ENCODE results near the gene APLP2. TPM values are rescaled to one million over a fixed set of nuclear protein-coding genes. Genes with fewer than 3 reads are reported as not detected.

The APLP2 gene
- total and polyA plus RNA-seq, 4 donors, result 190 to 337 (median 233) TPM

DNA sequence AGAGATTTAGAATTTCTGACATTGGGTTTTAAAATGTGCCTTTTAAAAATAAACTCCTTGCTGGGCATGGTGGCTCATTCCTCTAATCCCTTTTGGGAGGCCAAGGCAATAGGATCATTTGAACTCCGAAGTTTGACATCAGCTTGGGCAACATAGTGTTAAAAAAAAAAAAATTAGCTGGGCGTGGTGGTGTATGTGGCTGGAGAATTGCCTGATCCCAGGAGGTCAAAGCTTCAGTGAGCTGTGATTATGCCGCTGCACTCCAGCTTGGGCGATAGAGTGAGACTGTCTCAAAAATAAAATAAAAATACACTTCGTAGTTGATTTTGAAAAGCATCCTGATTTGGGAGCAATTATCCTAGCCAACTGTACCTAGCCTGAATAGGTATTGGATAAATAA, 3.4 kb upstream of the APLP2 start:
- no peaks in the 10 kb centered on the region for H3K27me3 ChIP-seq (ENCODE audit: control insufficient read depth in 4 of 4, insufficient read depth in 4 of 4, low read length in 3 of 4)
- H3K27ac ChIP-seq (ENCODE audit: low read depth in 1 of 2, low read length in 2 of 2), result no peak overlapping the region
- no peaks in the 10 kb centered on the region for H3K36me3 ChIP-seq (ENCODE audit: control insufficient read depth in 4 of 4, insufficient read depth in 3 of 4, low read depth in 1 of 4, low read length in 3 of 4)
- H3K9me3 ChIP-seq (ENCODE audit: control insufficient read depth in 4 of 4, low read length in 3 of 4), result no peaks in the 10 kb centered on the region
- WGBS, result 26% methylated on average over 5 of the region's 5 CpGs
- H3K4me3 ChIP-seq (ENCODE audit: low read depth in 1 of 3, low read length in 3 of 3), result no peak overlapping the region
- no peak overlapping the region for H3K9ac ChIP-seq (ENCODE audit: low read depth in 1 of 2, low read length in 2 of 2)
- no peak for DNase-seq (ENCODE audit: low spot score)
- peaks cover 0 to 23% (median 15%) of the 10 kb centered on the region in 4 donors for H3K4me1 ChIP-seq (ENCODE audit: control insufficient read depth in 4 of 4, insufficient read depth in 4 of 4, low read length in 3 of 4)
- TF ChIP-seq HNF4A (conservative IDR thresholded peaks at IDR 0.05), result peak; percentile 24 to 38
- peak; percentile 22 for TF ChIP-seq SP1 (IDR thresholded peaks at IDR 0.05)
- TF ChIP-seq RXRA (IDR thresholded peaks at IDR 0.05), result peak; percentile 17 to 40
- TF ChIP-seq RAD21 (IDR thresholded peaks at IDR 0.05), result peak; percentile 11 to 42
- TF ChIP-seq GABPA (IDR thresholded peaks at IDR 0.05 in 1 of 2, conservative IDR thresholded peaks at IDR 0.05 in 1 of 2), result no peak

DNA sequence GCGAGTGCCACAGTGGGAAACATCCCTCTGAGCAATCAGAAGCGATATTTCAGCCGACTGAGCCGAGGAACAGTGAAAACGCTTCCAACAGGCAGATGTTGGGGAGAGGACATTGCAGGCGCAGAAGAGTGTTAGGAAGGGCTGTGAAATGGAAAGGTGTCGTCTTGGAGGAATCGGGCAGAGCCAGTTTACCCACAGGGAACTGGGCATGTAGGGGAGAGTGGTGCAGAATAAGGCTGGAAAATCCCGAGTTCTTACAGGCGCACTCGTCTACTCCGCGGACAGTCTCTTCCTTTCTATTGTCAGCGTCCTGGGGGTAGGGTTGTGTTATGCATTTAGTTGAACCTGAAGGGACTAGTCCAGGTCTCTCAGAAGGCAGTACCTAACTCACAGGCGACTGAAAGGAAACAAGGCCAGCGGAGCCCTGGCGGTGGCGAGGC, 1.1 kb upstream of the APLP2 start:
- 26% methylated on average over 18 of the region's 18 CpGs for WGBS
- peak overlapping the region; percentile 67 to 98 (median 72) for H3K4me3 ChIP-seq (ENCODE audit: low read depth in 1 of 3, low read length in 3 of 3)
- H3K4me1 ChIP-seq (ENCODE audit: control insufficient read depth in 4 of 4, insufficient read depth in 4 of 4, low read length in 3 of 4), result peaks cover 5 to 34% (median 20%) of the 10 kb centered on the region in 4 donors
- H3K27ac ChIP-seq (ENCODE audit: low read depth in 1 of 2, low read length in 2 of 2), result peak overlapping the region; percentile 87 to 96
- H3K9me3 ChIP-seq (ENCODE audit: control insufficient read depth in 4 of 4, low read length in 3 of 4), result no peaks in the 10 kb centered on the region
- H3K27me3 ChIP-seq (ENCODE audit: control insufficient read depth in 4 of 4, insufficient read depth in 4 of 4, low read length in 3 of 4), result no peaks in the 10 kb centered on the region
- DNase-seq (ENCODE audit: low spot score), result no peak
- H3K36me3 ChIP-seq (ENCODE audit: control insufficient read depth in 4 of 4, insufficient read depth in 3 of 4, low read depth in 1 of 4, low read length in 3 of 4), result no peaks in the 10 kb centered on the region
- peak overlapping the region; percentile 57 to 90 for H3K9ac ChIP-seq (ENCODE audit: low read depth in 1 of 2, low read length in 2 of 2)
- TF ChIP-seq SP1 (IDR thresholded peaks at IDR 0.05) (no peak), YY1 (IDR thresholded peaks at IDR 0.05) (no peak)
- TF ChIP-seq, protein P1, sequence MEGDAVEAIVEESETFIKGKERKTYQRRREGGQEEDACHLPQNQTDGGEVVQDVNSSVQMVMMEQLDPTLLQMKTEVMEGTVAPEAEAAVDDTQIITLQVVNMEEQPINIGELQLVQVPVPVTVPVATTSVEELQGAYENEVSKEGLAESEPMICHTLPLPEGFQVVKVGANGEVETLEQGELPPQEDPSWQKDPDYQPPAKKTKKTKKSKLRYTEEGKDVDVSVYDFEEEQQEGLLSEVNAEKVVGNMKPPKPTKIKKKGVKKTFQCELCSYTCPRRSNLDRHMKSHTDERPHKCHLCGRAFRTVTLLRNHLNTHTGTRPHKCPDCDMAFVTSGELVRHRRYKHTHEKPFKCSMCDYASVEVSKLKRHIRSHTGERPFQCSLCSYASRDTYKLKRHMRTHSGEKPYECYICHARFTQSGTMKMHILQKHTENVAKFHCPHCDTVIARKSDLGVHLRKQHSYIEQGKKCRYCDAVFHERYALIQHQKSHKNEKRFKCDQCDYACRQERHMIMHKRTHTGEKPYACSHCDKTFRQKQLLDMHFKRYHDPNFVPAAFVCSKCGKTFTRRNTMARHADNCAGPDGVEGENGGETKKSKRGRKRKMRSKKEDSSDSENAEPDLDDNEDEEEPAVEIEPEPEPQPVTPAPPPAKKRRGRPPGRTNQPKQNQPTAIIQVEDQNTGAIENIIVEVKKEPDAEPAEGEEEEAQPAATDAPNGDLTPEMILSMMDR (IDR thresholded peaks at IDR 0.05; ENCODE audit: low read depth, low read length, missing input control), result peak; percentile 15

DNA sequence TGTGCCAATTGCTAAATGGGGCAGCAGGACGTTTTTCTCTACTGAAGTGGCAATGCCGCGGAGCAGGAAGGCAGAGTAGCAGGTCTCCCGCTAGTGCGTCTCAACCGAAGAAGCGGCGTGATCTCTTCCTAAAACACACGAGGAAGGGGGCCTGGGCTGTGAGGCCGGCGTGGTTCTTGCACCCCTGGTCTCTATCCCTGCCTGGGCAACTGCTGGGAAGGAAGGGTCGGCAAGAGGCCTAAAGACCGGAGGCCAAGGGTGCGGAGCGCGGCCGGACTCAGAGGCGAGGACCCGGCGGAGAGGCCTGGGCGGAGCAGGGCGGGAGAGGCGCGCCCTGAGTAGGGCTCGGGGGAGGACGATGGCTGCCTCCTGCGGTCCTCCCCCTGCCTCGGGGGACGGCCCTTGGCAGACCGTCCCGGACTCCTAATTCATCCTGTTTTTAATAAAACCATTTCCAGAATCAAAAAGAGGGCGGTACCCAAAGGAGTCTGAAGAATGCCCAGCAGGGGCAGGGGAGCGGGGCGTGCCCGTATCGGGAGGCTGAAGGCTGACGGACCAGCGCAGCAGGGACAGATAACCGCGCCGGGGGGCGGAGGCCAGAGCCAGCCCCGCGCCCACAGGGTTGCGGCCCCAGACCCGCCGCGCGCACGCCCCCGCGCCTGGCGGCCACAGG, 572 bp upstream of the APLP2 start:
- H3K4me1 ChIP-seq (ENCODE audit: control insufficient read depth in 4 of 4, insufficient read depth in 4 of 4, low read length in 3 of 4), result peaks cover 5 to 34% (median 20%) of the 10 kb centered on the region in 4 donors
- under 1% methylated on average over 53 of the region's 53 CpGs for WGBS
- DNase-seq (ENCODE audit: low spot score), result no peak
- H3K9me3 ChIP-seq (ENCODE audit: control insufficient read depth in 4 of 4, low read length in 3 of 4), result no peaks in the 10 kb centered on the region
- no peaks in the 10 kb centered on the region for H3K27me3 ChIP-seq (ENCODE audit: control insufficient read depth in 4 of 4, insufficient read depth in 4 of 4, low read length in 3 of 4)
- peak overlapping the region; percentile 57 to 90 for H3K9ac ChIP-seq (ENCODE audit: low read depth in 1 of 2, low read length in 2 of 2)
- H3K4me3 ChIP-seq (ENCODE audit: low read depth in 1 of 3, low read length in 3 of 3), result peak overlapping the region; percentile 67 to 98 (median 72)
- peak overlapping the region; percentile 87 to 96 for H3K27ac ChIP-seq (ENCODE audit: low read depth in 1 of 2, low read length in 2 of 2)
- H3K36me3 ChIP-seq (ENCODE audit: control insufficient read depth in 4 of 4, insufficient read depth in 3 of 4, low read depth in 1 of 4, low read length in 3 of 4), result no peaks in the 10 kb centered on the region
- no peak for TF ChIP-seq JUND (IDR thresholded peaks at IDR 0.05)
- no peak for TF ChIP-seq FOXA2 (IDR thresholded peaks at IDR 0.05)
- no peak for TF ChIP-seq FOXA1 (IDR thresholded peaks at IDR 0.05)
- TF ChIP-seq EGR1 (IDR thresholded peaks at IDR 0.05; ENCODE audit: low read depth in 2 of 2), result no peak
- no peak for TF ChIP-seq RAD21 (IDR thresholded peaks at IDR 0.05)
- TF ChIP-seq, protein P2, sequence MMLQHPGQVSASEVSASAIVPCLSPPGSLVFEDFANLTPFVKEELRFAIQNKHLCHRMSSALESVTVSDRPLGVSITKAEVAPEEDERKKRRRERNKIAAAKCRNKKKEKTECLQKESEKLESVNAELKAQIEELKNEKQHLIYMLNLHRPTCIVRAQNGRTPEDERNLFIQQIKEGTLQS (IDR thresholded peaks at IDR 0.05), result no peak
- no peak for TF ChIP-seq ZBTB33 (IDR thresholded peaks at IDR 0.05)
- TF ChIP-seq YY1 (IDR thresholded peaks at IDR 0.05), result peak; percentile 84
- TF ChIP-seq HNF4A (conservative IDR thresholded peaks at IDR 0.05), result peak in 1 of 2 donors; percentile 4
- no peak for TF ChIP-seq RXRA (IDR thresholded peaks at IDR 0.05)
- no peak for TF ChIP-seq NR2F2 (IDR thresholded peaks at IDR 0.05)
- TF ChIP-seq, protein P1 (IDR thresholded peaks at IDR 0.05; ENCODE audit: low read depth, low read length, missing input control), result peak; percentile 7
- no peak for TF ChIP-seq HNF4G (IDR thresholded peaks at IDR 0.05)
- TF ChIP-seq MAX (IDR thresholded peaks at IDR 0.05), result peak; percentile 17
- no peak for TF ChIP-seq GABPA (IDR thresholded peaks at IDR 0.05 in 1 of 2, conservative IDR thresholded peaks at IDR 0.05 in 1 of 2)
